HepG2 (cell line): ENCODE measurements around the gene CPNE5. TPM values are rescaled to one million over a fixed set of nuclear protein-coding genes. Genes with fewer than 3 reads are reported as not detected.
A peak's percentile ranks its signal among the peaks of the same experiment; 100 is the strongest.

Experiments
- ATAC-seq: fragments of 200-7000 bp; cut with Tn5 transposase; 3 replicates; pipeline ENCODE4 v1.9.1; 2020; ENCODE audit warnings: mild to moderate bottlenecking, moderate library complexity
- BruUV-seq: library from RNA; stranded (reverse); fragments of 400-500 nt; replicated peaks from 2 replicates; lab custom pipeline; 2021; lab: Mats Ljungman, UMichigan
- CTCF ChIA-PET: fragments of 300-600 bp; formaldehyde crosslinking; extraction: SDS; loops from one replicate; lab custom pipeline; 2021; ENCODE audit warnings: low total read pairs, inconsistent platforms, low intra/inter-chr PET ratio; lab: Yijun Ruan, JAX
- POLR2A ChIA-PET: fragments of 350-600 bp; sonication (Branson Sonifier 250); formaldehyde crosslinking; loops from one replicate; lab custom pipeline; 2020; ENCODE audit warnings: antibody characterized with exemption, inconsistent platforms; lab: Yijun Ruan, JAX
- DNase-seq: peaks from one replicate; pipeline ENCODE4 v3.0.0-alpha.2; 2015; ENCODE audit warnings: low spot score
- FAIRE-seq: peaks from 3 replicates; lab custom pipeline; 2011; peaks lifted over from hg19 to GRCh38; lab: Jason Lieb, UNC
- H2AFZ ChIP-seq: one replicate; pipeline ENCODE4 v1.6.1; 2011; ENCODE audit warnings: low read length, inconsistent platforms
- H3K27ac ChIP-seq: fragments of 300-600 bp; 3 replicates; pipeline ENCODE4 v1.8.0; 2011; ENCODE audit warnings: mixed run types, mild to moderate bottlenecking, mixed read lengths, low read length, inconsistent platforms; ENCODE audit not compliant: insufficient read depth; ENCODE audit errors: extremely low read length
- H3K27me3 ChIP-seq, 2 experiments: fragments of 200-600 bp in 1 of 2; 2 replicates in 1 of 2; 3 replicates in 1 of 2; pipeline versions ENCODE4 v1.6.0 to v1.8.0; 2011; ENCODE audit warnings: low read length in 2 of 2, mild to moderate bottlenecking in 2 of 2, moderate library complexity in 2 of 2, inconsistent platforms in 1 of 2; ENCODE audit not compliant: insufficient read depth in 2 of 2, control insufficient read depth in 1 of 2
- H3K36me3 ChIP-seq, 2 experiments: fragments of 200-600 bp in 1 of 2; replicated peaks in 1 of 2; 2 replicates in 1 of 2; 3 replicates in 1 of 2; pipeline versions ENCODE4 v1.5.1 to v1.8.0; 2011; ENCODE audit warnings: low read length in 2 of 2, inconsistent platforms in 1 of 2; ENCODE audit not compliant: insufficient read depth in 2 of 2, control insufficient read depth in 1 of 2
- H3K4me1 ChIP-seq: 2 replicates; pipeline ENCODE4 v1.5.1; 2012; ENCODE audit warnings: low read length, inconsistent platforms; ENCODE audit not compliant: insufficient read depth
- H3K4me2 ChIP-seq: 2 replicates; pipeline ENCODE4 v1.6.0; 2011; ENCODE audit warnings: low read depth, low read length, inconsistent platforms
- H3K4me3 ChIP-seq, 3 experiments: fragments of 200-600 bp in 1 of 3; sonication (generic), shearing (Covaris generic) in 1 of 3; replicated peaks in 1 of 3; 2 replicates each; pipeline ENCODE4 v1.5.1; 2011 to 2016; ENCODE audit warnings: low read length in 3 of 3, inconsistent platforms in 2 of 3, low read depth in 2 of 3, mild to moderate bottlenecking in 2 of 3, control low read depth in 1 of 3, mixed read lengths in 1 of 3; ENCODE audit not compliant: insufficient read depth in 1 of 3
- H3K79me2 ChIP-seq: one replicate; pipeline ENCODE4 v1.6.1; 2011; ENCODE audit warnings: low read length, inconsistent platforms; ENCODE audit not compliant: insufficient read depth
- H3K9ac ChIP-seq: 2 replicates; pipeline ENCODE4 v1.6.0; 2011; ENCODE audit warnings: mild to moderate bottlenecking, low read depth, low read length, inconsistent platforms; ENCODE audit not compliant: insufficient read depth
- H3K9me3 ChIP-seq: 2 replicates; pipeline ENCODE4 v1.5.1; 2012; ENCODE audit warnings: mild to moderate bottlenecking, low read length
- H4K20me1 ChIP-seq: 2 replicates; pipeline ENCODE4 v1.6.0; 2011; ENCODE audit warnings: inconsistent platforms, mild to moderate bottlenecking, low read length, moderate library complexity; ENCODE audit not compliant: insufficient read depth
- CTCF ChIP-seq: sonication (generic); formaldehyde crosslinking; IDR thresholded peaks from 2 replicates; pipeline ENCODE4 v1.5.0; 2020; ENCODE audit warnings: mild to moderate bottlenecking, missing genetic modification reagents, moderate library complexity
- DBP ChIP-seq: sonication (generic); formaldehyde crosslinking; IDR thresholded peaks from 2 replicates; pipeline ENCODE4 v1.4.0; 2020; ENCODE audit warnings: missing genetic modification reagents; ENCODE audit errors: not compliant biosample characterization
- MYPOP ChIP-seq: sonication (generic); formaldehyde crosslinking; IDR thresholded peaks from 2 replicates; pipeline ENCODE4 v1.8.1; 2023; ENCODE audit warnings: mild to moderate bottlenecking, moderate library complexity, missing genetic modification reagents
- ZNF407 ChIP-seq: sonication (generic); formaldehyde crosslinking; IDR thresholded peaks from one replicate; pipeline ENCODE4 v1.5.1; 2020; ENCODE audit warnings: mild to moderate bottlenecking, missing genetic modification reagents; ENCODE audit errors: not compliant biosample characterization
- ZNF572 ChIP-seq: sonication (generic); formaldehyde crosslinking; IDR thresholded peaks from 2 replicates; pipeline ENCODE4 v1.5.1; 2020; ENCODE audit warnings: mild to moderate bottlenecking, missing genetic modification reagents
- ZNF614 ChIP-seq: IDR thresholded peaks from 2 replicates; pipeline ENCODE4 v1.6.1; 2018; ENCODE audit warnings: missing biosample characterization, missing genetic modification reagents, inconsistent platforms, borderline replicate concordance
- ZNF670 ChIP-seq: sonication (generic); formaldehyde crosslinking; IDR thresholded peaks from 2 replicates; pipeline ENCODE4 v1.8.0; 2022; ENCODE audit warnings: mild to moderate bottlenecking, missing genetic modification reagents, borderline replicate concordance
- WGBS: methylation state at CpG from one replicate; pipeline ENCODE4 v1.1.6; 2017; ENCODE audit warnings: low lambda C conversion rate; 5-methylcytosine and 5-hydroxymethylcytosine counted together
- in situ Hi-C: cut with HindIII; loops from 2 replicates; pipeline ENCODE4 v1.10.0; 2017; ENCODE audit warnings: low pct_unique_long_range_greater_than_20kb; ENCODE audit not compliant: extremely low pct_ligation_motif_present
- intact Hi-C: fragments of 100-400 bp; cut with micrococcal nuclease; formaldehyde crosslinking; loops from one replicate; pipeline ENCODE4 v1.10.0; 2022; ENCODE audit not compliant: unreplicated experiment
- polyA plus RNA-seq, 8 experiments: library from polyadenylated mRNA; depleted of rRNA in 3 of 8; stranded (reverse) in 7 of 8; unstranded in 1 of 8; fragments of >200 nt; fragmentation: Illumina TruSeq in 4 of 8; extraction: Trizol in 4 of 8; gene quantifications; 2 replicates each; pipeline versions ENCODE4 v1.2.1 to v1.2.3, GENCODE V29; 2011 to 2016; ENCODE audit warnings: low read depth in 4 of 8, missing spikeins in 1 of 8, mixed read lengths in 1 of 8; ENCODE audit not compliant: insufficient read depth in 1 of 8
- total RNA-seq, 5 experiments: library from RNA; depleted of rRNA; stranded (reverse); fragments of >200 nt; fragmentation: Illumina TruSeq; extraction: Trizol; gene quantifications; 2 replicates each; pipeline ENCODE4 v1.2.3, GENCODE V29; 2016; ENCODE audit warnings: low read depth in 1 of 5
- TF ChIP-seq, protein P1 (sequence below): sonication (generic); formaldehyde crosslinking; IDR thresholded peaks from 2 replicates; pipeline ENCODE4 v1.4.0; 2020; ENCODE audit warnings: missing genetic modification reagents

CPNE5 gene
- total and polyA plus RNA-seq, 2 of the 13 experiments (the other 11 are each of a cell fraction or from before 2014, with no cell fraction given), result 0.16 TPM; not detected in 1

- H3K9me3 ChIP-seq, result no peaks in the 10 kb centered on the region
- H3K9ac ChIP-seq, result no peak overlapping the region
- ATAC-seq (no peak), DNase-seq (no peak), FAIRE-seq (no peak)
- peaks cover 100% of the 10 kb centered on the region for H3K4me1 ChIP-seq
- H3K4me3 ChIP-seq, result no peak overlapping the region
- no peak overlapping the region for H2AFZ ChIP-seq
- ChIA-PET POLR2A (no interaction called here), CTCF (no interaction called here)
- intact Hi-C loops (no loop called here), in situ Hi-C loops (no loop called here)
- no peaks in the 10 kb centered on the region for H3K36me3 ChIP-seq
- no peak overlapping the region for H3K27ac ChIP-seq
- H3K27me3 ChIP-seq, result peaks cover 12 to 52% of the 10 kb centered on the region in 2 experiments; a peak in 4 of 5 replicates
- H3K4me2 ChIP-seq, result peak overlapping the region; percentile 16; the same call in 1 of the 2 replicates
- no peaks in the 10 kb centered on the region for H4K20me1 ChIP-seq
- 12% methylated on average over 6 of the region's 6 CpGs for WGBS
- no peaks in the 10 kb centered on the region for H3K79me2 ChIP-seq
- BruUV-seq, result no TSS peak
- TF ChIP-seq, protein P1, sequence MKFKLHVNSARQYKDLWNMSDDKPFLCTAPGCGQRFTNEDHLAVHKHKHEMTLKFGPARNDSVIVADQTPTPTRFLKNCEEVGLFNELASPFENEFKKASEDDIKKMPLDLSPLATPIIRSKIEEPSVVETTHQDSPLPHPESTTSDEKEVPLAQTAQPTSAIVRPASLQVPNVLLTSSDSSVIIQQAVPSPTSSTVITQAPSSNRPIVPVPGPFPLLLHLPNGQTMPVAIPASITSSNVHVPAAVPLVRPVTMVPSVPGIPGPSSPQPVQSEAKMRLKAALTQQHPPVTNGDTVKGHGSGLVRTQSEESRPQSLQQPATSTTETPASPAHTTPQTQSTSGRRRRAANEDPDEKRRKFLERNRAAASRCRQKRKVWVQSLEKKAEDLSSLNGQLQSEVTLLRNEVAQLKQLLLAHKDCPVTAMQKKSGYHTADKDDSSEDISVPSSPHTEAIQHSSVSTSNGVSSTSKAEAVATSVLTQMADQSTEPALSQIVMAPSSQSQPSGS (CRISPR knock-in tag), result no peak
- TF ChIP-seq ZNF407 (CRISPR knock-in tag), result peak; percentile 19
- no peak for TF ChIP-seq MYPOP (CRISPR knock-in tag)
- TF ChIP-seq CTCF (CRISPR knock-in tag), result 0 out of 2 replicates have a peak, but pooled peaks have one; percentile 9
- TF ChIP-seq ZNF670 (CRISPR knock-in tag), result no peak
- 0 out of 2 replicates have a peak, but pooled peaks have one; percentile 46 for TF ChIP-seq ZNF572 (CRISPR knock-in tag)
- TF ChIP-seq DBP (CRISPR knock-in tag), result no peak
- TF ChIP-seq ZNF614 (CRISPR knock-in tag), result no peak
Observed at GRCh38 chr6:36825452-36825851, 13.8 kb downstream of the CPNE5 start.
